ENCODE results near the gene CLCF1. TPM values are rescaled to one million over a fixed set of nuclear protein-coding genes. Genes with fewer than 3 reads are reported as not detected.

The CLCF1 gene
- total RNA-seq, 1 experiment from 2014 or later, result 2.1 TPM

GRCh38 chr11:67332081-67332691, 41.2 kb downstream of the CLCF1 start:
- Mint-ChIP-seq H3K27ac (peak overlapping the region in 1 of 3 experiments; percentile 16; a peak in 1 of 7 replicates), H3K9me3 (no peaks in the 10 kb centered on the region), H3K4me1 (no peaks in the 10 kb centered on the region), H3K36me3 (ENCODE audit: insufficient read depth in 1 of 3, low read depth in 3 of 3) (no peaks in the 10 kb centered on the region), H3K4me3 (no peak overlapping the region), H3K27me3 (ENCODE audit: low read depth) (no peaks in the 10 kb centered on the region; the same call in 1 of the 2 replicates)
- no peak for TF ChIP-seq CTCF (conservative IDR thresholded peaks at IDR 0.05)
- Histone ChIP-seq H3K56ac (ENCODE audit: insufficient read length, low read depth, low read length) (no peak overlapping the region), H4K91ac (ENCODE audit: insufficient read length, low read depth, low read length) (no peak overlapping the region), H2AFZ (ENCODE audit: low read length) (no peak overlapping the region), H3K18ac (ENCODE audit: insufficient read length, low read depth, low read length) (no peak overlapping the region), H3K4ac (ENCODE audit: low read depth, low read length) (no peak overlapping the region), H2BK15ac (ENCODE audit: low read depth, low read length) (no peak overlapping the region), H3K27ac (ENCODE audit: insufficient read length, low read depth, low read length) (no peak overlapping the region), H2BK120ac (ENCODE audit: low read depth, low read length, poor library complexity, severe bottlenecking) (no peak overlapping the region), H2BK5ac (ENCODE audit: insufficient read length, low read length) (no peak overlapping the region), H3K4me1 (ENCODE audit: insufficient read depth, low read length) (no peaks in the 10 kb centered on the region), H3K79me2 (ENCODE audit: insufficient read depth, low read length) (no peaks in the 10 kb centered on the region), H3K79me1 (ENCODE audit: insufficient read depth, low read depth, low read length, poor library complexity, severe bottlenecking) (no peaks in the 10 kb centered on the region), H4K5ac (ENCODE audit: insufficient read length, low read depth, low read length) (no peak overlapping the region), H3K23me2 (ENCODE audit: insufficient read length, low read depth, low read length, poor library complexity, severe bottlenecking) (no peaks in the 10 kb centered on the region), H4K20me1 (ENCODE audit: control insufficient read depth, insufficient read depth, insufficient read length) (no peaks in the 10 kb centered on the region), H3K9ac (ENCODE audit: extremely low read depth, insufficient read length, low read length) (no peak overlapping the region), H3K23ac (ENCODE audit: insufficient read length, low read depth, low read length) (no peak overlapping the region), H4K8ac (replicated peaks; ENCODE audit: insufficient read length, low read depth, low read length) (no peak overlapping the region), H2AK5ac (ENCODE audit: insufficient read length, low read length) (no peak overlapping the region), H3K14ac (ENCODE audit: insufficient read depth, low read length) (no peak overlapping the region), H2BK20ac (ENCODE audit: low read depth, low read length, poor library complexity, severe bottlenecking) (no peak overlapping the region), H3K4me2 (ENCODE audit: insufficient read depth, insufficient read length, low read length) (no peak overlapping the region), H3K27me3 (ENCODE audit: insufficient read depth, low read length) (no peaks in the 10 kb centered on the region), H2BK12ac (ENCODE audit: insufficient read length, low read depth, low read length) (no peak overlapping the region), H3K9me3 (ENCODE audit: control insufficient read depth, low read depth, low read length) (no peaks in the 10 kb centered on the region), H3T11ph (ENCODE audit: low read length) (no peak overlapping the region)
- DNase-seq, result no peak
- no CpG with 5 or more reads among the region's 6 CpGs for WGBS (ENCODE audit: extremely low coverage, insufficient read length, low lambda C conversion rate)

All from H9 (cell line).